Activated CD4-positive, CD25-positive, alpha-beta regulatory T cell treated with anti-CD3 and anti-CD28 coated beads, Interleukin-2, amount 50 U/mL, for 16 hours (primary cell): Measurements from ENCODE around the gene P2RY8.
A peak's percentile ranks its signal among the peaks of the same experiment; 100 is the strongest.
"Not testable (repeated sequence)": the region's sequence is repeated elsewhere in the genome, so short reads cannot be mapped to it uniquely, and the experiment has no call there.

Experiments used
- DNase-seq: peaks from one replicate; pipeline ENCODE4 v3.0.0-alpha.2; 2020; ENCODE audit warnings: low read depth, low spot score

P2RY8 gene

DNA sequence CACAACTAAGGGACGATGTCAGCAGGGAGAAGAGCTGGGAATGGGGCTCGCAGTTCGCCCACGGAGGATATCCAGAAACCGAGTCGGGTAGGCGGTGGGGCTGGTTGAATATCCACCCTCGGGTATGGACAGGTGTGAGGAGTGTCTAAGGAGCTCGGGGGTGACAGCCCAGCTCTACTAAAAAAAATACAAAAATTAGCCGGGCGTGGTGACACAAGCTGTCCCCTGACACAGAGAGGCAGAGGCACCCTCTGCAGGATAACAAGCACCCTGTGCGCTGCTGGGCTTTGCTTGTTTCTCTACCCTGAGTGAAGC, 72.1 kb downstream of the P2RY8 start:
- DNase-seq: no peak

DNA sequence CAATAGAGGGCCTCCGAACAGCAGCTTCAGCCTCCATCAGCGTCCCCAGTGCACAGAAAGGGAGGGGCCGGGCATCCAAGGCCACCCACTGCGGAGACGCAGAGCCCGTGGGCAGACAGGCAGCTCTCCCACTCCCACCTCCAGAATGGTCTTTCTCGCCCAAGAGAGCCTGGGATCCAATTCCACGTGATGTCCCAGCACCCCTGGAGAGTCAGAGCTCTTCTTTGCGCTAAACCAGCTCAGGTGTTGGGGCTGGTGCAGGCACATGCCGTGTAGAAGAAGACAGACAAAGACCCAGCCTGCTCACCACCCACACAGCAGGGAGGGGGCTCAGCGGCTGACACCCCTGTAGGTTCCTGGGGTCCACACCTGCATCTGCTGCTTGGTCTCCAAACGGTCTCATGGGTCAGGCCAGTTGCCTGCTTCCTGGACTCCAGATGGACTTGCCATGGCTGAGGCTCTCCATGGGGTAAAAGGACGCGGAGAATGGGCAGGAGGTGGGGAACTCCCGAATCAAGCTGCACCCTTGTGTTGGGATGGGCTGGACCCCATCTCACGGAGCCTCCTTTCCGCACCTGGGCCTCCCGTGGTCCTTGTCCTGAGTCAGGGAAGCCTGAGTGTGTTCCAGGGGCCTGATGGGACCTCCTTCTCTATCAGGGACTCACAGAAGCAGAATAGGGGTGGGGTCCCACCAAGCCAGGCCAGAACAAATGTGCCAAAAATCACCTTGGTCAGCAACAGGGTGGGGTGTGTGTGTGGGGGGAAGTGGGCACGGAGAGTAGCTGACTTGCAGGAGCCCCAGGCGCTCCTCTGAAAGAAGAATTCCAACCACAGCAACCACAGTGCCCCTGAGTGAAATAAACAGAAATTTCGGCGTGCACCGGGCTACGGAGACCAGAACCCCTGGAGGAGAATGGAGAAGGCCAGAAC, 72.7 kb downstream of the P2RY8 start:
- DNase-seq: no peak

DNA sequence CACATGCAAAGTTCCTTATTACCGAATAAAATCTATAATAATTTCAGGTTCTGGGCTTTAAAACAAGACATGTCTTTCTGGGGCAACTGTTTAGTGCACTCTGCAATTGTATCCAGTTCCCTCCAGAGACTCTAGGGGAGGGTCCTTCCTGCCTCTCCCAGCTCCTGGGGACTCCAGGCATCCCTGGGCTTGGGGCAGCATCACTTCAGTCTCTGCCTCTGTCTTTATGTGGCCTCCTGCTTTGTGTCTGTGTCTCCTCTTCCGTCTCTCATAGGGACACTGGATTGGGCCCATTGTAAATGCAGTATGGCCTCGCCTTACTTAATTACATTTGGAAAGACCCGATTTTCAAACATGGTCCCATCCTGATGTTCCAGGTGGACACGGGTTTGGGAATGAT, 73.4 kb downstream of the P2RY8 start:
- no peak for DNase-seq

DNA sequence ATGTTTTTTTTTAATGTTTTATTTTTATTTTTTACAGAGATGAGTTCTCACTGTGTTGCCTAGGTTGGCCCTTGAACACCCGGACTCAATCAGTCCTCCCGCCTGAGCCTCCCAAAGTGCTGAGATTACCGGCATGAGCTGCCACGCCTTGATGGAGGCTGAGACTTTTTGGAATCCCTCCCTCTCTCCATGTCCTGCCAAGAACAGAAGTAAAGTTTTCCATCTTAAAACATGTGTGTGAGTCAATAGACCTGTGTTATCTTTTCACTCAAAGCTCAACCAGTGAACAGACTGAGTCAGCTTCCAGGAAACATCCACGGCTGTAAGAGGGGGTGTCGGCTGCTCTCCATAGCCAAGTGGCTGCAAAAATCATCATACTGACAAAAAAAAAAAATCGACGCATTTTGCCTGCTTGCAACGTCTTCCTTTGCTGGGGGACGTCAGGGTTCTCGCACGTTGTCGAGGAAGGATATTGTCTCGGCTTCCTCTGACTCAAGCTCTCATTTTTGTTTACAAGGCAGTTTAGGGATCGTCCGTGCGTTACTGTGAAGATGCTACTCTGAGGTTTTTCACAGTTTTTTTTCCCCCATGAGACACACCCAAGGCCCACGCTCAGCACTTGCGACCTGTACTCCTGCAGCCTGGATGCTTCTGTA, 74.3 kb downstream of the P2RY8 start:
- no peak for DNase-seq

DNA sequence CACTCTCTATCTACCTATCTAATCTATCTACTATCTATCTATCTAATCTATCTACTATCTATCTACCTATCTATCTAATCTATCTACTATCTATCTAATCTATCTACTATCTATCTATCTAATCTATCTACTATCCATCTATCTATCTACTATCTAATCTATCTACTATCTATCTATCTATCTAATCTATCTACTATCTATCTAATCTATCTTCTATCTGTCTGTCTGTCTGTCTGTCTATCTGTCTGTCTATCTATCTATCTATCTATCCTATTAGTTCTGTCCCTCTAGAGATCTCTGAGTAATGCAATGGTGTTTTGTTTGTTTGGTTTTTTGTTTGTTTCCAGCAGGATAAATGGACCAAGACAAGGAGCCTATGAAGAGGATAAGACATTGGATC, 74.9 kb downstream of the P2RY8 start:
- DNase-seq: no peak

DNA sequence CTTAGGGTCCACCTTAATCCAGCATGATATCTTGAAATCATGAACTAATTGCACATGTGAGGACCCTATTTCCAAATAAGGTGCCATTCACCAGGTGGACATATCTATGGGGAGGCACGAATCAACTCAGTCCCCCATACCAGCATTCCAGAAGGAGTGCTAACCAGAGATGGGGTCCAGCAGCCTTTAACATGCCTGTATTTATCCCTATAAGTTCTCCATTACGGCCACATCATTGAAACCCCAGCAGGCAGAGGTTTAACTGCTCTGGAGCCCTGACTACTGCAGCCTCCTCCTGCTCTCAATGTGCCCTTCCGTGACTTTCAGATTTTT, 81.1 kb downstream of the P2RY8 start:
- DNase-seq: no peak

DNA sequence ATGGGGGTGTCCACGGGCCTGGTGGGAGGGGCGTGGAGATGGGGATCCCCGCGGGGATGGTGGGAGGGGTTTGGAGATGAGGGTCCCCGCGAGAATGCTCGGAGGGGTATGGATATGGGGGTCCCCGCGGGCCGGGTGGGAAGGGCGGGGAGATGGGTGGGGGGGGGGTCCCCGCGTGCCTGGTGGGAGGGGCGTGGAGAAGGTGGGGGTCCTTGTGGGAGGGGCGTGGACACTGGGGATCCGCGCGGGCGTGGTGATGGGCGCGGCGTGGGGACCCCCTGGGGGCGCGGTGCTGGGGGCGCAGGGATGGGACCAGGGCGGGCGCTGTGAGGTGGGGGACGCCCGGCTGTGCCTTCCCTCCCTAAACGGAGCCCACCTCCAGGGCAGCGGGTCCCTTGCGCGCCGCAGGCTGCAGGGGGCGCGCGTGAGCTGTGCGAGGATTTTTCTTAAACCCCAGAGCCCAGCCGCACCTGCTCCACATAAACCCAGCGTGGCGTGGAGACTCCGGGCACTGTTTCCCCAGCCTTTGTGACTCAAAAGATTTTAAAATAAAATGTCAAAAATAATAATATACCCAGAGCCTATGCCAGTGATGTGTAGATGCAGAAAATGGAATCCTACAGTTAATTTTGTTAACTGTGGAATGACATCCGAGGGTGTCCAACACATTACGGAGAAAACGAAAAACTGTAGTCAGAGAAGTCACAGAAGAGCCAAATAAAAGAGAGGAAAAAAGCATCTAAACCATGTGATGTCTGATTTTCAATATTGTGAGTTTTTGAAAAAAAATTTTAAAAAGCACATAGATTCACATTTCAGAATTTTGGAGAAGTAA, 82.8 kb downstream of the P2RY8 start:
- DNase-seq: peak; percentile 81

DNA sequence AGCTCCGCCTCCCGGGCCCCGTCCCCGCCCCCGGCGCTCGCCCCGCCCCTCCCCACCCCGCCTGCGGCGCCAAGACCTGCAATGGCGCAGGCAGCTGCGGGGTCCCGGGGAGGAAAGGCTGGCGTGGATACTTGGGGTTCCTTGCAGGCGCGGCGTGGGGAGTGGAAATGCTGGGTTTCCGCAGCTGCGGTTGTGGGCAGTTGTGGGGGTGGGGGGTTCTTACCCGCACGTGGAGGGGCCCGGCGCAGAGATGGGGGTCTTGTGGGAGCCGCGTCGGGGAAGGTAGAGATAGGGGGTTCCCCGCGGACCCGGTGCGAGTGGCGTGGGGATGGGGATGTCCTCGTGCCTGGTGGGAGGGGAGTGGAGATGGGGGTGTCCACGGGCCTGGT, 83.6 kb downstream of the P2RY8 start:
- DNase-seq: peak; percentile 58

DNA sequence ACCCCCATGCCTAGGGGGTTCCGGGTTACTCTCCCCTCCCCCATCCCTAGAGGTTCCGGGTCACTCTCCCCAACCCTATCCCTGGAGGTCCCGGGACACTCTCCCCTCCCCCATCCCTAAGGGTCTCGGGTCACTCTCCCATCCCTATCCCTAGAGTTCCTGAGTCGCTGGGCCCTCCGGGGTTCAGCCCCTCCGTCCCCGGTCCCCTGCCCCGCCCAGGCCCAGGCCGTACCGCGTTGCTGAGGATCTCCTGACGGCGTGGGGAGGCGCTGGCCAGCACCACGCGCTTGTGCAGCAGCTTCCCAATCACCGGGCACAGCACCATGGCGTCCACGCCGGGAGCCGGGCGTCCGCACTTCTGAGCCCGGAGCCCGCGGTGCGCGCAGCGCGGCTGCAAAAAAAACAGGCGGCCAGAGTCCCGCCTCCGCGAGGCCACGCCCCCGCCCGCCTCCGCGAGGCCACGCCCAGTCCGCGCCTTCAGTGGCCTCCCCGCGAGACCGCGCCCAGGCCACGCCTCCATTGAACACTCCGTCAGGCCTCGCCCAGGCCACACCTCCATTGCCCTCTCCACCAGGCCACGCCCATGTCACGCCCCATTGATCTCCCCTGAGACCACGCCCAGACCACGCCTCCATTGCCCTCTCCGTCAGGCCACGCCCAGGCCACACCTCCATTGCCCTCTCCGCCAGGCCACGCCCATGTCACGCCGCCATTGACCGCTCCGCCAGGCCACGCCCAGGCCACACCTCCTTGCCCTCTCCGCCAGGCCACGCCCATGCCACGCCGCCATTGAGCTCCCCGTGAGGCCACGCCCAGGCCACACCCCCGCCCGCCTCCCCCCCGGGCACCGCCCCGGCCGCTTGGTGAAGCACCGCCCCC, 84.2 kb downstream of the P2RY8 start, which contains the start of gene ASMTL:
ASMTL (minus strand) TSS at position 394 of the 879 bp plus-strand sequence; CDS start at position 325, 69 bp downstream.
- DNase-seq: peak; percentile 100

DNA sequence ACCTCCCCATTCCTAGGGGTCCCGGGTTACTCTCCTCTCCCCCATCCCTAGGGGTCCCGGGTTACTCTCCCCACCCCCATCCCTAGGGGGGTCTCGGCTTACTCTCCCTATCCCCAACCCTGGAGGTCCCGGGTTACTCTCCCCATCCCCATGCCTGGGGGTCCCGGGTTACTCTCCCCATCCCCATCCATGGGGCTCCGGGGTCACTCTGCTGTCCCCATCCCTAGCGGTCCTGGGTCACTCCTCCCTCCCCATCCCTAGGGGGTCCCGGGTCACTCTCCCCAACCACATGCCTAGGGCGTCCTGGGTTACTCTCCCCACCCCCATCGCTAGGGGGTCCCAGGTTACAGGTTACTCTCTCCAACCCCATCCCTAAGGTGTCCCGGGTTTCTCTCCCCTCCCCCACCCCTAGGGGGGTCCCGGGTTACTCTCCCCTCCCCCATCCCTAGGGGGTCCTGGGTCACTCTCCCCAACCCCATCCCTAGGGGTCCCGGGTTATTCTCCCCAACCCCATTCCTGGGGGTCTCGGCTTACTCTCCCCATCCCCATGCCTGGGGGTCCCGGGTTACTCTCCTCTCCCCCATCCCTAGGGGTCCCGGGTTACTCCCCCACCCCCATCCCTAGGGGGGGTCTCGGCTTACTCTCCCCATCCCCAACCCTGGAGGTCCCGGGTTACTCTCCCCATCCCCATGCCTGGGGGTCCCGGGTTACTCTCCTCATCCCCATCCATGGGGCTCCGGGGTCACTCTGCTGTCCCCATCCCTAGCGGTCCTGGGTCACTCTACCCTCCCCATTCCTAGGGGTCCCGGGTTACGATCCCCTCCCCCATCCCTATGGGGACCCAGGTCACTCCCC, 85.1 kb downstream of the P2RY8 start:
- no peak for DNase-seq

DNA sequence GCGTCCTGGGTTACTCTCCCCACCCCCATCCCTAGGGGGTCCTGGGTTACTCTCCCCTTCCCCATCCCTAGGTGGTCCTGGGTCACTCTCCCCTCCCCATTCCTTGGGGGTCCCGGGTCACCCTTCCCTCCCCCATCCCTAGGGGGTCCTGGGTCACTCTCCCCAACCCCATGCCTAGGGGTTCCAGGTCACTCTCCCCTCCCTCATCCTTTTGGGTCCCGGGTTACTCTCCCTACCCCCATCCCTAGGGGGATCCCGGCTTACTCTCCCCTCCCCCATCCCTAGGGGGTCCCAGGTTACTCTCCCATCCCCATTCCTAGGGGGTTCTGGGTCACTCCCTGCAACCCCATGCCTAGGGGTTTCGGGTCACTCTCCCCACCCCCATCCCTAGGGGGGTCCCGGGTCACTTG, 85.7 kb downstream of the P2RY8 start:
- no peak for DNase-seq

DNA sequence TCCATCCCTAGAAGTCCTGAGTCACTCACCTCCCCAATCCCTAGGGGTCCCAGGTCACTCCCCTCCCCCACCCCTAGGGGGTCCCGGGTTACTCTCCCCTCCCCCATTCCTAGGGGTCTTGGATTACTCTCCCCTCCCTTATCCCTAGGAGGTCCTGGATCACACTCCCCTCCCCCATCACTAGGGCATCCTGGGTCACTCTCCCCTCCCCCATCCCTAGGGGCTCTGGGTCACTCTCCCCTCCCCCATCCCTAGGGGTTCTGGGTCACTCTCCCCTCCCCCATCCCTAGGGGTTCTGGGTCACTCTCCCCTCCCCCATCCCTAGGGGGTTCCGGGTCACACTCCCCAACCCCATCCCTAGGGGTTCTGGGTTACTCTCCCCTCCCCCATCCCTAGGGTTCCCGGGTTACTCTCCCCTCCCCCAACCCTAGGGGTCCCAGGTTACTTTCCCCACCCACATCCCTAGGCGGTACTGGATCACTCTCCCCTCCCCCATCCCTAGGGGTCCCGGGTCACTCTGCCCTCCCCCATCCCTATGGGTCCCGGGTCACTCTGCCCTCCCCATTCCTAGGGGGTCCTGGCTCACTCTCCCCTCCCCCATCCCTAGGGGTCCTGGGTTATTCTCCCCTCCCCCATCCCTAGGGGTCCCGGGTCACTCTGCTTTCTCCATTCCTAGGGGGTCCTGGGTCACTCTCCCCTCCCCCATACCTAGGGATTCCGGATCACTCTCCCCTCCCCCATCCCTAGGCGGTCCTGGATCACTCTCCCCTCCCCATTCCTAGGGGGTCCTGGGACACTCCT, 86.4 kb downstream of the P2RY8 start:
- no peak for DNase-seq

DNA sequence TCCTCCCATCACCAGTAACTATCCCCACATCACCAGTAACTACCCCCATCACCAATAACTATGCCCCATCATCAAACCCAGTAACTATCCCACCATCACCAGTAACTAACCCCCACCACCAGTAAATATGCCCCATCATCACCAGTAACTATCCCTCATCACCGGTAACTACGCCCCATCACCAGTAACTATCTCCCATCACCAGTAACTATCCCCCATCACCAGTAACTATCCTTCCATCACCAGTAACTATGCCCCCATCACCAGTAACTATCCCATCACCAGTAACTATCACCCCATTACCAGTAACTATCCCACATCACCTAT, 87.2 kb downstream of the P2RY8 start:
- no peak for DNase-seq

DNA sequence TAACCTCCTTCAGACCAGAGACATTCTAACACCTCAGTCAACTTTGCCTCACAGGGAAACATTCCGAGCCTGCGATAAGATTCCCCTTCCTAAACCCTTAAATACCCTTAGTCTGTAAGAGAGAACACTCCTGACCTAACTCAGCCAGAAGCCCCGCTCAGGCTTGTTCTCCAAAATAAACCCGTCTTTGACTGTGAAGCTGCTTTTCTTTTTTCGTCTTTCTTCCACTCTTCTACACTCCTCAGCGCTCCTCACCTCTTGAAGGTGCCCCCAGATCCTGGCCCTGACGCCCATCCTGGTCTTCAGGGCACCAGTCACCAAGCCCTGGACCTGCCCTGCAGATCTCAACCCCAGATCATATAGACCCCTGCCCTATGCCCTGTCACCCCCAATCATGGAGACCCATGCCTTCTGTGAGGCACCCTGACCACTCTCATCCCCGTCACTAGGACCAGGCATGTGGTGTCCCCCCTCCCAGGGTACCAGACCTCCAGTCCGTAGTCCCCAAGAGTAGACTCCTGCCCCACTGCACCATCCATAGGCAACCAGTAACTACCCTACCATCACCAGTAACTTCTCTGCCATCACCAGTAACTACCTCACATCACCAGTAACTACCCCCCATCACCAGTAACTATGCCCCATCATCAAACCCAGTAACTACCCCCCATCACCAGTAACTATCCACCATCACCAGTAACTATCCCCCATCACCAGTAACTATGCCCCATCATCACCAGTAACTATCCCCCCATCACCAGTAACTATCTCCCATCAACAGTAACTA, 87.8 kb downstream of the P2RY8 start:
- no peak for DNase-seq

DNA sequence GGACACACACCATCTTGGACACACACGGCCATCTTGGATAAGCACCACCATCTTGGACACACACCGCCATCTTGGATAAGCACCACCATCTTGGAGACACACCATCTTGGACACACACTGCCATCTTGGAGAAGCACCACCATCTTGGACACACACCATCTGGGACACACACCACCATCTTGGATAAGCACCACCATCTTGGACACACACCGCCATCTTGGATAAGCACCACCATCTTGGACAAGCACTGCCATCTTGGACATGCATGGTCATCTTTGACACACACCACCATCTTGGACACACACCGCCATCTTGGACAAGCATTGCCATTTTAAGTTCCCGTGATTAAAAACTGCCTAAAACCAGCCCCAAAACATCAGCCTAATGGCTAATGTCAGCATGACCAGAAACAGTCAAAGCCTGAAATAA, 88.4 kb downstream of the P2RY8 start:
- not testable (repeated sequence) for DNase-seq

DNA sequence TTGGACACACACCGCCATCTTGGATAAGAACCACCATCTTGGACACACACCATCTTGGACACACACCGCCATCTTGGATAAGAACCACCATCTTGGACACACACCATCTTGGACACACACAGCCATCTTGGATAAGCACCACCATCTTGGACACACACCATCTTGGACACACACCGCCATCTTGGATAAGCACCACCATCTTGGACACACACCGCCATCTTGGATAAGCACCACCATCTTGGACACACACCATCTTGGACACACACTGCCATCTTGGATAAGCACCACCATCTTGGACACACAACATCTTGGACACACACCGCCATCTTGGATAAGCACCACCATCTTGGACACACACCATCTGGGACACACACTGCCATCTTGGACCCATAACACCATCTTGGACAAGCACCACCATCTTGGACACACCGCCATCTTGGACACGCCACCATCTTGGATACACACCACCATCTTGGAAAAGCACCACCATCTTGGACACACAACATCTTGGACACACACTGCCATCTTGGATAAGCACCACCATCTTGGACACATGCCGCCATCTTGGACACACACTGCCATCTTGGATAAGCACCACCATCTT, 88.9 kb downstream of the P2RY8 start:
- DNase-seq: not testable (repeated sequence)

DNA sequence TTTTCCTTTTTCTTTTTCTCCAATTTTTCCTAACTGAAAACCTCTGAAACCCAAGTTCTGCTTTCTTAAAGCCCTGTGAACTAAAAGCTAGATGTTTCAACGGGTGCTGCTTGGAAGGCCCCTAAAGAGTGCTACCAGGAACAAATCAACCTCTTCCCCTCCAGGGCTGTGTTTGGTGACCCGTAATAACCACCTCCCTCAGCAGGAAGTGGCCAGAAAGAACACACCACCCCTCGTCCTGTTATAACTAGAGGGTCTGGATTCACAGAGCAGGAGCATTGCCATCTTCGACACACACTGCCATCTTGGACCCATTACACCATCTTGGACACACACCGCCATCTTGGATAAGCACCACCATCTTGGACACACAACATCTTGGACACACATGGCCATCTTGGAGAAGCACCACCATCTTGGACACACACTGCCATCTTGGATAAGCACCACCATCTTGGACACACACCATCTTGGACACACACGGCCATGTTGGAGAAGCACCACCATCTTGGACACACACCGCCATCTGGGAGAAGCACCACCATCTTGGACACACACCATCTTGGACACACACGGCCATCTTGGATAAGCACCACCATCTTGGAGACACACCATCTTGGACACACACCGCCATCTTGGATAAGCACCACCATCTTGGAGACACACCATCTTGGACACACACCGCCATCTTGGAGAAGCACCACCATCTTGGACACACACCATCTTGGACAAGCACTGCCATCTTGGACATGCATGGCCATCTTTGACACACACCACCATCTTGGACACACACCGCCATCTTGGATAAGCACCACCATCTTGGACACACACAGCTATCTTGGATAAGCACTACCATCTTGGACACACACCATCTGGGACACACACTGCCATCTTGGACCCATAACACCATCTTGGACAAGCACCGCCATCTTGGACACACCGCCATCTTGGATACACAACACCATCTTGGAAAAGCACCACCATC, 89.7 kb downstream of the P2RY8 start:
- DNase-seq: not testable (repeated sequence)
